HG02870 (cell line): ENCODE data around the gene EIF4A2.

ENCODE experiments used
- ATAC-seq: cut with Tn5 transposase; IDR thresholded peaks from one replicate; pipeline ENCODE4 v1.9.1; 2021; ENCODE audit warnings: mild to moderate bottlenecking, moderate library complexity; ENCODE audit not compliant: unreplicated experiment

EIF4A2 gene

GRCh38 chr3:186783058-186783730 lies at the start of gene EIF4A2:
Gene EIF4A2 (plus strand): TSS chr3:186783577. CDS start chr3:186783611, 34 bp downstream.
- ATAC-seq = peak; percentile 48

GRCh38 chr3:186742618-186743380 lies 40.6 kb upstream of the EIF4A2 start:
- ATAC-seq = no peak

- no peak for ATAC-seq
These were observed 39.7 kb upstream of the EIF4A2 start for GRCh38 chr3:186743666-186744065.

GRCh38 chr3:186746008-186746407 lies 37.4 kb upstream of the EIF4A2 start:
- no peak for ATAC-seq

GRCh38 chr3:186750316-186750715 lies 33.1 kb upstream of the EIF4A2 start:
- ATAC-seq = no peak

- no peak for ATAC-seq
These were observed 31.9 kb upstream of the EIF4A2 start for GRCh38 chr3:186751480-186751879.

- no peak for ATAC-seq
These were observed 29.4 kb upstream of the EIF4A2 start for GRCh38 chr3:186754006-186754405.

- ATAC-seq = no peak
These were observed 28.5 kb upstream of the EIF4A2 start for GRCh38 chr3:186754871-186755270.

GRCh38 chr3:186757214-186757613 lies 26.2 kb upstream of the EIF4A2 start:
- ATAC-seq = no peak

- ATAC-seq = no peak
These were observed 25.6 kb upstream of the EIF4A2 start for GRCh38 chr3:186757686-186758220.

- ATAC-seq = no peak
These were observed 24.0 kb upstream of the EIF4A2 start for GRCh38 chr3:186759231-186759930.

- no peak for ATAC-seq
These were observed 23.1 kb upstream of the EIF4A2 start for GRCh38 chr3:186760141-186760833.

GRCh38 chr3:186760897-186761447 lies 22.4 kb upstream of the EIF4A2 start:
- no peak for ATAC-seq

GRCh38 chr3:186772281-186772694 lies 11.1 kb upstream of the EIF4A2 start:
- peak; percentile 27 for ATAC-seq

GRCh38 chr3:186772701-186773417 lies 10.5 kb upstream of the EIF4A2 start:
- peak; percentile 79 for ATAC-seq

GRCh38 chr3:186775999-186776398 lies 7.4 kb upstream of the EIF4A2 start:
- ATAC-seq = no peak

GRCh38 chr3:186779204-186779603 lies 4.2 kb upstream of the EIF4A2 start:
- no peak for ATAC-seq

- ATAC-seq = peak; percentile 17
These were observed 777 bp upstream of the EIF4A2 start for GRCh38 chr3:186782542-186783057.

GRCh38 chr3:186783731-186784515 lies 546 bp downstream of the EIF4A2 start:
- peak; percentile 47 for ATAC-seq
